Gastroesophageal sphincter (tissue), 3 donors: Measurements from ENCODE around the gene IQCC.

Experiments
- POLR2A ChIP-seq, 2 donors: fragments of 450-650 bp; IDR thresholded peaks; one replicate each; pipeline ENCODE4 v1.6.1; 2017; ENCODE audit warnings: antibody characterized with exemption in 2 of 2, mild to moderate bottlenecking in 2 of 2, moderate library complexity in 1 of 2
- POLR2AphosphoS5 ChIP-seq: sonication (generic); formaldehyde crosslinking; IDR thresholded peaks from one replicate; pipeline ENCODE4 v1.6.1; 2017; ENCODE audit warnings: antibody characterized with exemption
- TF ChIP-seq, protein P1 (sequence below), 4 experiments: fragments of 200-600 bp in 2 of 4; fragments of 450-650 bp in 2 of 4; sonication (generic) in 1 of 4; IDR thresholded peaks; one replicate each; pipeline ENCODE4 v1.5.1; 2017 to 2019; ENCODE audit warnings: antibody characterized with exemption in 4 of 4, mild to moderate bottlenecking in 2 of 4, moderate library complexity in 2 of 4

DNA sequence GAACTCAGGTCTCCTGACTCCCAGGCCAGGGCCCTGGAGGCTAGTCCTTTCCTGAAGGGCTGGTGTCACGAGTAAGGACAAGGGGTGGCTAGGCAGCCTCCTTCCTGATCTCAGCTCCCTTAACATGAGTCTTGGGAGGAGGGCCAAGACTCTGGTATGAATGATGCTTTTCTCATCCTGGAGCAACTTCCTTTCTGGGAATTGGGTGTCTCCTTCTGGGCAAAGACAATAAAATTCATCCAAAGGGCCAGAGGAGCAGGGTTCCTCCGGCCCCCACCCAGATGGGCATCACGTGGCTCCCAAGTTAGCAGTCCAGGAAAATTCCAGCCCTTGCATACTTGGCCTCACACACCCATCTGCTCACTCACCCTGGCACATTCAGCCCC is 41.4 kb downstream of the IQCC start, which contains the start of gene FAM167B:
- TF ChIP-seq, protein P1, sequence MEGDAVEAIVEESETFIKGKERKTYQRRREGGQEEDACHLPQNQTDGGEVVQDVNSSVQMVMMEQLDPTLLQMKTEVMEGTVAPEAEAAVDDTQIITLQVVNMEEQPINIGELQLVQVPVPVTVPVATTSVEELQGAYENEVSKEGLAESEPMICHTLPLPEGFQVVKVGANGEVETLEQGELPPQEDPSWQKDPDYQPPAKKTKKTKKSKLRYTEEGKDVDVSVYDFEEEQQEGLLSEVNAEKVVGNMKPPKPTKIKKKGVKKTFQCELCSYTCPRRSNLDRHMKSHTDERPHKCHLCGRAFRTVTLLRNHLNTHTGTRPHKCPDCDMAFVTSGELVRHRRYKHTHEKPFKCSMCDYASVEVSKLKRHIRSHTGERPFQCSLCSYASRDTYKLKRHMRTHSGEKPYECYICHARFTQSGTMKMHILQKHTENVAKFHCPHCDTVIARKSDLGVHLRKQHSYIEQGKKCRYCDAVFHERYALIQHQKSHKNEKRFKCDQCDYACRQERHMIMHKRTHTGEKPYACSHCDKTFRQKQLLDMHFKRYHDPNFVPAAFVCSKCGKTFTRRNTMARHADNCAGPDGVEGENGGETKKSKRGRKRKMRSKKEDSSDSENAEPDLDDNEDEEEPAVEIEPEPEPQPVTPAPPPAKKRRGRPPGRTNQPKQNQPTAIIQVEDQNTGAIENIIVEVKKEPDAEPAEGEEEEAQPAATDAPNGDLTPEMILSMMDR (IDR thresholded peaks at IDR 0.05) = no peak
- TF ChIP-seq POLR2A (IDR thresholded peaks at IDR 0.05) (no peak), POLR2AphosphoS5 (peak; percentile 65)
